ENCODE measurements around the gene TMEM256. TPM values are rescaled to one million over a fixed set of nuclear protein-coding genes. Genes with fewer than 3 reads are reported as not detected.

Gene TMEM256
- total and polyA plus RNA-seq, 9 of the 15 experiments (the other 6 are each of a cell fraction or from before 2014, with no cell fraction given): 43.4 to 177 (median 68.5) TPM

- TF ChIP-seq XRCC4 (IDR thresholded peaks at IDR 0.05; ENCODE audit: extremely low read depth, insufficient read depth, insufficient read length) (no peak), ZNF431 (CRISPR knock-in tag; IDR thresholded peaks at IDR 0.05) (no peak), CBX2 (IDR thresholded peaks at IDR 0.05; ENCODE audit: insufficient read depth, low read length, poor library complexity, severe bottlenecking) (no peak), TRIM28 (IDR thresholded peaks at IDR 0.05) (no peak), ZNF143 (CRISPR knock-in tag; IDR thresholded peaks at IDR 0.05) (no peak), NR4A1 (CRISPR knock-in tag; IDR thresholded peaks at IDR 0.05) (no peak), NR4A1 (tag; IDR thresholded peaks at IDR 0.05) (no peak), ZNF121 (CRISPR knock-in tag; conservative IDR thresholded peaks at IDR 0.05) (no peak), RFX7 (CRISPR knock-in tag; IDR thresholded peaks at IDR 0.05) (no peak), CC2D1A (IDR thresholded peaks at IDR 0.05) (0 out of 2 replicates have a peak, but pooled peaks have one; percentile 4), ZNF324 (CRISPR knock-in tag; IDR thresholded peaks at IDR 0.05) (no peak)
- TF ChIP-seq, protein P1, sequence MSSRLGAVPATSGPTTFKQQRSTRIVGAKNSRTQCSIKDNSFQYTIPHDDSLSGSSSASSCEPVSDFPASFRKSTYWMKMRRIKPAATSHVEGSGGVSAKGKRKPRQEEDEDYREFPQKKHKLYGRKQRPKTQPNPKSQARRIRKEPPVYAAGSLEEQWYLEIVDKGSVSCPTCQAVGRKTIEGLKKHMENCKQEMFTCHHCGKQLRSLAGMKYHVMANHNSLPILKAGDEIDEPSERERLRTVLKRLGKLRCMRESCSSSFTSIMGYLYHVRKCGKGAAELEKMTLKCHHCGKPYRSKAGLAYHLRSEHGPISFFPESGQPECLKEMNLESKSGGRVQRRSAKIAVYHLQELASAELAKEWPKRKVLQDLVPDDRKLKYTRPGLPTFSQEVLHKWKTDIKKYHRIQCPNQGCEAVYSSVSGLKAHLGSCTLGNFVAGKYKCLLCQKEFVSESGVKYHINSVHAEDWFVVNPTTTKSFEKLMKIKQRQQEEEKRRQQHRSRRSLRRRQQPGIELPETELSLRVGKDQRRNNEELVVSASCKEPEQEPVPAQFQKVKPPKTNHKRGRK (tag; IDR thresholded peaks at IDR 0.05): 0 out of 2 replicates have a peak, but pooled peaks have one; percentile 25
- TF ChIP-seq, protein P2, sequence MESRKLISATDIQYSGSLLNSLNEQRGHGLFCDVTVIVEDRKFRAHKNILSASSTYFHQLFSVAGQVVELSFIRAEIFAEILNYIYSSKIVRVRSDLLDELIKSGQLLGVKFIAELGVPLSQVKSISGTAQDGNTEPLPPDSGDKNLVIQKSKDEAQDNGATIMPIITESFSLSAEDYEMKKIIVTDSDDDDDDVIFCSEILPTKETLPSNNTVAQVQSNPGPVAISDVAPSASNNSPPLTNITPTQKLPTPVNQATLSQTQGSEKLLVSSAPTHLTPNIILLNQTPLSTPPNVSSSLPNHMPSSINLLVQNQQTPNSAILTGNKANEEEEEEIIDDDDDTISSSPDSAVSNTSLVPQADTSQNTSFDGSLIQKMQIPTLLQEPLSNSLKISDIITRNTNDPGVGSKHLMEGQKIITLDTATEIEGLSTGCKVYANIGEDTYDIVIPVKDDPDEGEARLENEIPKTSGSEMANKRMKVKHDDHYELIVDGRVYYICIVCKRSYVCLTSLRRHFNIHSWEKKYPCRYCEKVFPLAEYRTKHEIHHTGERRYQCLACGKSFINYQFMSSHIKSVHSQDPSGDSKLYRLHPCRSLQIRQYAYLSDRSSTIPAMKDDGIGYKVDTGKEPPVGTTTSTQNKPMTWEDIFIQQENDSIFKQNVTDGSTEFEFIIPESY (CRISPR knock-in tag; IDR thresholded peaks at IDR 0.05): no peak
Observed at GRCh38 chr17:7405350-7406234, 1.7 kb upstream of the TMEM256 start (continued).
